ENCODE data around the gene SPATA18.

DNA sequence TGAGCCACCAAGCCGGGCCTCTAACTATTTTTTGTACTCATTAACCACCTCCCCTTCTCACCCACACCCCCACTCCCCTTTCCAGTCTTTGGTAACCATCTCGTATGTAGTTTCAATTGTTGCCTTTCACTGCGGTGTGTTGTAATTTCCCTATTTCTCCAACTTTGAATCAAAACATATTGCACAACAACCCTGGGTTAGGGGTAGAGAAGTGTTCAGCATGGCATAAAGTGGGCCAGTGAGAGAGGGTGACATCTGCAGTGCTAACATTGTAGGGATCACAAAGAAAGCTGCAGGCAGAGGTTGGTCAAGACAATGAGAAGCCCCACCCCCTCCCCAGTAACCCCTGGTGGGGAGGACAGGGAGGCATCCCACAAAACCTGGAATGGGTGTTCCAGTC lies 92.7 kb downstream of the SPATA18 start:
- TF ChIP-seq, protein P1, sequence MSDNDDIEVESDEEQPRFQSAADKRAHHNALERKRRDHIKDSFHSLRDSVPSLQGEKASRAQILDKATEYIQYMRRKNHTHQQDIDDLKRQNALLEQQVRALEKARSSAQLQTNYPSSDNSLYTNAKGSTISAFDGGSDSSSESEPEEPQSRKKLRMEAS (IDR thresholded peaks at IDR 0.05): no peak
- TF ChIP-seq NFE2L2 (IDR thresholded peaks at IDR 0.05; ENCODE audit: low read length) (no peak), MLX (CRISPR knock-in tag; IDR thresholded peaks at IDR 0.05) (no peak), NR2C2 (CRISPR knock-in tag; IDR thresholded peaks at IDR 0.05; ENCODE audit: borderline replicate concordance) (no peak)
- TF ChIP-seq, protein P2, sequence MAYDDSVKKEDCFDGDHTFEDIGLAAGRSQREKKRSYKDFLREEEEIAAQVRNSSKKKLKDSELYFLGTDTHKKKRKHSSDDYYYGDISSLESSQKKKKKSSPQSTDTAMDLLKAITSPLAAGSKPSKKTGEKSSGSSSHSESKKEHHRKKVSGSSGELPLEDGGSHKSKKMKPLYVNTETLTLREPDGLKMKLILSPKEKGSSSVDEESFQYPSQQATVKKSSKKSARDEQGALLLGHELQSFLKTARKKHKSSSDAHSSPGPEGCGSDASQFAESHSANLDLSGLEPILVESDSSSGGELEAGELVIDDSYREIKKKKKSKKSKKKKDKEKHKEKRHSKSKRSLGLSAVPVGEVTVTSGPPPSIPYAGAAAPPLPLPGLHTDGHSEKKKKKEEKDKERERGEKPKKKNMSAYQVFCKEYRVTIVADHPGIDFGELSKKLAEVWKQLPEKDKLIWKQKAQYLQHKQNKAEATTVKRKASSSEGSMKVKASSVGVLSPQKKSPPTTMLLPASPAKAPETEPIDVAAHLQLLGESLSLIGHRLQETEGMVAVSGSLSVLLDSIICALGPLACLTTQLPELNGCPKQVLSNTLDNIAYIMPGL (CRISPR knock-in tag; IDR thresholded peaks at IDR 0.05; ENCODE audit: borderline replicate concordance in 1 of 2, low read depth in 1 of 2): no peak

Measured in HepG2 (cell line).